ENCODE results near the gene EOGT. TPM values are rescaled to one million over a fixed set of nuclear protein-coding genes. Genes with fewer than 3 reads are reported as not detected.

EOGT gene
- total and polyA plus RNA-seq, 2 of the 4 experiments (the other 2 are of a cell fraction) = 12.3 to 41.2 TPM

GRCh38 chr3:69020424-69020823 is 6.9 kb upstream of the EOGT start:
- no peak overlapping the region for H2BK20ac ChIP-seq (ENCODE audit: low read depth, low read length)
- no peak overlapping the region for H3K18ac ChIP-seq (ENCODE audit: low read depth, low read length)
- H3K23ac ChIP-seq (ENCODE audit: low read depth, low read length) = no peak overlapping the region
- no peaks in the 10 kb centered on the region for H3K27me3 ChIP-seq (ENCODE audit: control insufficient read depth, insufficient read depth, low read length)
- H2BK15ac ChIP-seq (ENCODE audit: low read depth, low read length) = no peak overlapping the region
- H3K9ac ChIP-seq (ENCODE audit: low read depth, low read length) = no peak overlapping the region
- no peak overlapping the region for H3K27ac ChIP-seq (ENCODE audit: insufficient read depth, low read length)
- no peak overlapping the region for H3K56ac ChIP-seq (ENCODE audit: extremely low read depth, insufficient read depth, low read length)
- dilution Hi-C loops (cut with HindIII; ENCODE audit: low sequenced_read_pairs, unreplicated experiment) (no loop called here), intact Hi-C loops (cut with micrococcal nuclease) (loop anchor here (2.0 kb wide), 1 partner anchor 16 kb away; no protein-coding TSS in a partner anchor), in situ Hi-C loops (cut with MboI; ENCODE audit: low sequenced_read_pairs) (no loop called here)
- H2AK5ac ChIP-seq (ENCODE audit: low read depth, low read length) = no peak overlapping the region
- H4K20me1 ChIP-seq (ENCODE audit: insufficient read depth, low read length) = no peaks in the 10 kb centered on the region
- H3K9me1 ChIP-seq (ENCODE audit: insufficient read depth, low read length) = no peaks in the 10 kb centered on the region
- ChIA-PET CTCF (no interaction called here), POLR2A (ENCODE audit: unreplicated experiment) (no interaction called here)
- peaks cover 0 to 10% of the 10 kb centered on the region in 2 experiments; a peak in 3 of 4 replicates for H3K79me1 ChIP-seq (ENCODE audit: low read depth in 1 of 2, low read length in 2 of 2)
- DNase-seq (no peak), ATAC-seq (ENCODE audit: low read depth) (no peak; the same call in 1 of the 2 replicates)
- H4K5ac ChIP-seq (ENCODE audit: low read depth, low read length) = no peak overlapping the region
- H3K36me3 ChIP-seq (ENCODE audit: control insufficient read depth, insufficient read depth, low read length) = peaks cover 20% of the 10 kb centered on the region
- H3K4me2 ChIP-seq (ENCODE audit: low read depth, low read length) = no peak overlapping the region
- no peak overlapping the region for H2BK5ac ChIP-seq (ENCODE audit: low read depth, low read length, poor library complexity, severe bottlenecking)
- no peak overlapping the region for H3K14ac ChIP-seq (replicated peaks; ENCODE audit: low read depth, low read length)
- H3K4me1 ChIP-seq (ENCODE audit: control insufficient read depth, insufficient read depth, low read length) = no peaks in the 10 kb centered on the region
- 100% methylated on average over 1 of the region's 2 CpGs; no CpG with 5 or more reads in 1 of the 2 experiments for WGBS, 2 experiments (ENCODE audit: extremely low coverage in 2 of 2, insufficient read length in 1 of 2)
- no peak overlapping the region for H2BK120ac ChIP-seq (ENCODE audit: low read depth, low read length)
- no peak overlapping the region for H3K4me3 ChIP-seq (ENCODE audit: insufficient read depth, low read depth, low read length)
- H2AFZ ChIP-seq (replicated peaks; ENCODE audit: low read length, poor library complexity) = no peak overlapping the region
- no TSS peak for BruUV-seq (replicated peaks)
- H3K9me3 ChIP-seq (ENCODE audit: control insufficient read depth, insufficient read depth, low read length) = no peaks in the 10 kb centered on the region
- TF ChIP-seq POLR2A (IDR thresholded peaks at IDR 0.05; ENCODE audit: low read depth, low read length) (no peak), CEBPB (IDR thresholded peaks at IDR 0.05; ENCODE audit: low read depth, low read length) (no peak), RCOR1 (IDR thresholded peaks at IDR 0.05; ENCODE audit: insufficient replicate concordance, low read length) (no peak), RAD21 (IDR thresholded peaks at IDR 0.05; ENCODE audit: low read length) (no peak), RFX5 (IDR thresholded peaks at IDR 0.05; ENCODE audit: low read depth, low read length) (no peak)
- TF ChIP-seq, protein P1, sequence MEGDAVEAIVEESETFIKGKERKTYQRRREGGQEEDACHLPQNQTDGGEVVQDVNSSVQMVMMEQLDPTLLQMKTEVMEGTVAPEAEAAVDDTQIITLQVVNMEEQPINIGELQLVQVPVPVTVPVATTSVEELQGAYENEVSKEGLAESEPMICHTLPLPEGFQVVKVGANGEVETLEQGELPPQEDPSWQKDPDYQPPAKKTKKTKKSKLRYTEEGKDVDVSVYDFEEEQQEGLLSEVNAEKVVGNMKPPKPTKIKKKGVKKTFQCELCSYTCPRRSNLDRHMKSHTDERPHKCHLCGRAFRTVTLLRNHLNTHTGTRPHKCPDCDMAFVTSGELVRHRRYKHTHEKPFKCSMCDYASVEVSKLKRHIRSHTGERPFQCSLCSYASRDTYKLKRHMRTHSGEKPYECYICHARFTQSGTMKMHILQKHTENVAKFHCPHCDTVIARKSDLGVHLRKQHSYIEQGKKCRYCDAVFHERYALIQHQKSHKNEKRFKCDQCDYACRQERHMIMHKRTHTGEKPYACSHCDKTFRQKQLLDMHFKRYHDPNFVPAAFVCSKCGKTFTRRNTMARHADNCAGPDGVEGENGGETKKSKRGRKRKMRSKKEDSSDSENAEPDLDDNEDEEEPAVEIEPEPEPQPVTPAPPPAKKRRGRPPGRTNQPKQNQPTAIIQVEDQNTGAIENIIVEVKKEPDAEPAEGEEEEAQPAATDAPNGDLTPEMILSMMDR (conservative IDR thresholded peaks at IDR 0.05; ENCODE audit: low read depth, low read length) = peak; percentile 21; the same call in 1 of the 2 replicates
- H4K91ac ChIP-seq (ENCODE audit: insufficient read depth, low read depth, low read length) = no peak overlapping the region
- no peak overlapping the region for H4K8ac ChIP-seq (ENCODE audit: low read depth in 2 of 2, low read length in 2 of 2)
- H3K4ac ChIP-seq (ENCODE audit: low read depth, low read length) = no peak overlapping the region
- H2AK9ac ChIP-seq (replicated peaks; ENCODE audit: low read depth, low read length, poor library complexity) = no peak overlapping the region

Measured in IMR-90 (cell line).